Measurements from ENCODE around the gene PSMD4.

- TF ChIP-seq CTCF (IDR thresholded peaks at IDR 0.05 in 4 of 5, conservative IDR thresholded peaks at IDR 0.05 in 1 of 5): no peak
- TF ChIP-seq POLR2A (IDR thresholded peaks at IDR 0.05): no peak
These were observed 61.2 kb downstream of the PSMD4 start for GRCh38 chr1:151315565-151316235.
